SK-N-SH (cell line): ENCODE data around the gene NOP53. TPM values are rescaled to one million over a fixed set of nuclear protein-coding genes. Genes with fewer than 3 reads are reported as not detected.

Experiments
- CTCF ChIA-PET: fragments of 300-600, 350-600 bp; formaldehyde crosslinking; extraction: SDS; loops from one replicate; lab custom pipeline; 2021; lab: Yijun Ruan, JAX
- POLR2A ChIA-PET: fragments of 350-600 bp; sonication (Branson Sonifier 250); formaldehyde crosslinking; extraction: SDS; loops from one replicate; lab custom pipeline; 2020; ENCODE audit warnings: antibody characterized with exemption, inconsistent platforms; lab: Yijun Ruan, JAX
- DNase-seq: peaks from one replicate; pipeline ENCODE4 v3.0.0; 2012
- H2AFZ ChIP-seq: fragments of 200-600 bp; sonication (generic); 2 replicates; pipeline ENCODE4 v1.8.1; 2016; ENCODE audit warnings: antibody characterized with exemption, mild to moderate bottlenecking, low read depth
- H3F3A ChIP-seq: fragments of 200-600 bp; sonication (generic); replicated peaks from 2 replicates; pipeline ENCODE3; 2016; ENCODE audit warnings: antibody characterized with exemption, mild to moderate bottlenecking; ENCODE audit not compliant: insufficient read depth
- H3K27ac ChIP-seq, 2 experiments: fragments of 200-500 bp in 1 of 2; fragments of 200-600 bp in 1 of 2; sonication (Bioruptor generic) in 1 of 2; sonication (generic), shearing (Covaris generic) in 1 of 2; 2 replicates each; pipeline versions ENCODE4 v1.5.1 to v1.6.1; 2014 to 2016; ENCODE audit warnings: low read depth in 2 of 2, inconsistent platforms in 1 of 2, low read length in 1 of 2, mild to moderate bottlenecking in 1 of 2, mixed read lengths in 1 of 2
- H3K27me3 ChIP-seq: fragments of 200-600 bp; sonication (generic), shearing (Covaris generic); 2 replicates; pipeline ENCODE4 v1.6.1; 2016; ENCODE audit warnings: mixed run types; ENCODE audit not compliant: insufficient read depth
- H3K36me3 ChIP-seq, 2 experiments: fragments of 200-500 bp in 1 of 2; fragments of 200-600 bp in 1 of 2; sonication (Bioruptor generic) in 1 of 2; sonication (generic) in 1 of 2; replicated peaks in 1 of 2; 2 replicates each; pipeline versions ENCODE3 to v1.5.1; 2014 to 2016; ENCODE audit warnings: low read length in 1 of 2, mild to moderate bottlenecking in 1 of 2; ENCODE audit not compliant: insufficient read depth in 2 of 2, control insufficient read depth in 1 of 2
- H3K4me1 ChIP-seq, 2 experiments: fragments of 200-500 bp in 1 of 2; fragments of 200-600 bp in 1 of 2; sonication (Bioruptor generic) in 1 of 2; sonication (generic), shearing (Covaris generic) in 1 of 2; 2 replicates each; pipeline versions ENCODE4 v1.5.1 to v1.6.1; 2014 to 2016; ENCODE audit warnings: low read depth in 1 of 2, low read length in 1 of 2, mixed run types in 1 of 2; ENCODE audit not compliant: insufficient read depth in 2 of 2, control insufficient read depth in 1 of 2
- H3K4me2 ChIP-seq: fragments of 200-600 bp; sonication (generic), shearing (Covaris generic); 2 replicates; pipeline ENCODE4 v1.6.1; 2017; ENCODE audit warnings: mixed run types
- H3K4me3 ChIP-seq, 2 experiments: fragments of 200-500 bp in 1 of 2; fragments of 200-600 bp in 1 of 2; sonication (Bioruptor generic) in 1 of 2; sonication (generic), shearing (Covaris generic) in 1 of 2; 2 replicates each; pipeline versions ENCODE4 v1.5.1 to v1.8.1; 2014 to 2016; ENCODE audit warnings: low read depth in 2 of 2, inconsistent platforms in 1 of 2, low read length in 1 of 2, mild to moderate bottlenecking in 1 of 2, mixed read lengths in 1 of 2, moderate library complexity in 1 of 2
- H3K79me2 ChIP-seq: fragments of 200-600 bp; sonication (generic); 2 replicates; pipeline ENCODE4 v1.8.1; 2017; ENCODE audit warnings: mild to moderate bottlenecking; ENCODE audit not compliant: insufficient read depth
- H3K9ac ChIP-seq: fragments of 200-600 bp; sonication (generic); 2 replicates; pipeline ENCODE4 v1.6.1; 2017; ENCODE audit warnings: mixed run types
- H3K9me2 ChIP-seq: fragments of 200-600 bp; sonication (generic); 2 replicates; pipeline ENCODE4 v1.6.1; 2017; ENCODE audit warnings: mixed run types
- H3K9me3 ChIP-seq: fragments of 200-600 bp; sonication (generic); 2 replicates; pipeline ENCODE4 v1.6.1; 2017; ENCODE audit warnings: mixed run types, mild to moderate bottlenecking, moderate library complexity
- H4K20me1 ChIP-seq: fragments of 200-600 bp; sonication (generic); 2 replicates; pipeline ENCODE4 v1.6.1; 2017; ENCODE audit warnings: mild to moderate bottlenecking, mixed run types; ENCODE audit not compliant: insufficient read depth
- CHD2 ChIP-seq: fragments of 150-350 bp; IDR thresholded peaks from 2 replicates; pipeline ENCODE4 v1.6.1; 2018; ENCODE audit warnings: low read length; ENCODE audit not compliant: partially characterized antibody
- ELF1 ChIP-seq: IDR thresholded peaks from 2 replicates; pipeline ENCODE4 v1.4.0; 2012
- EP300 ChIP-seq, 2 experiments: IDR thresholded peaks; 2 replicates each; pipeline versions ENCODE4 v1.4.0 to v1.6.1; 2012; ENCODE audit warnings: borderline replicate concordance in 1 of 2, low read depth in 1 of 2, low read length in 1 of 2
- EZH2phosphoT487 ChIP-seq: fragments of 200-600 bp; sonication (generic); IDR thresholded peaks from 2 replicates; pipeline ENCODE4 v1.6.1; 2017; ENCODE audit warnings: low read depth, mixed run types, mild to moderate bottlenecking, antibody characterized with exemption, moderate library complexity, borderline replicate concordance
- FOSL2 ChIP-seq: IDR thresholded peaks from 2 replicates; pipeline ENCODE4 v1.4.0; 2012; ENCODE audit warnings: low read depth, mild to moderate bottlenecking, moderate library complexity, borderline replicate concordance
- FOXJ3 ChIP-seq: sonication (generic); formaldehyde crosslinking; IDR thresholded peaks from 2 replicates; pipeline ENCODE4 v1.5.1; 2020; ENCODE audit warnings: mild to moderate bottlenecking, missing genetic modification reagents
- JUND ChIP-seq: IDR thresholded peaks from 2 replicates; pipeline ENCODE4 v1.4.0; 2012
- NFIC ChIP-seq: IDR thresholded peaks from 2 replicates; pipeline ENCODE4 v1.4.0; 2012; ENCODE audit warnings: borderline replicate concordance
- NRF1 ChIP-seq: IDR thresholded peaks from 2 replicates; pipeline ENCODE4 v1.6.1; 2012; ENCODE audit warnings: low read depth, mild to moderate bottlenecking, low read length
- PBX3 ChIP-seq: IDR thresholded peaks from 2 replicates; pipeline ENCODE4; 2012
- REST ChIP-seq: IDR thresholded peaks from 2 replicates; pipeline ENCODE4 v1.6.1; 2012; ENCODE audit warnings: mild to moderate bottlenecking, low read depth, low read length, moderate library complexity
- RXRA ChIP-seq: IDR thresholded peaks from 2 replicates; pipeline ENCODE4 v1.4.0; 2012; ENCODE audit warnings: low read depth, mild to moderate bottlenecking, borderline replicate concordance
- SIN3A ChIP-seq: IDR thresholded peaks from 2 replicates; pipeline ENCODE4 v1.6.1; 2012; ENCODE audit warnings: low read depth, mild to moderate bottlenecking, low read length, moderate library complexity, borderline replicate concordance
- SMC3 ChIP-seq: IDR thresholded peaks from 2 replicates; pipeline ENCODE4 v1.6.1; 2012; ENCODE audit warnings: low read depth, low read length, improper control_type of control experiment
- TAF1 ChIP-seq: IDR thresholded peaks from 2 replicates; pipeline ENCODE4 v1.6.1; 2012; ENCODE audit warnings: low read depth, mild to moderate bottlenecking, low read length, moderate library complexity, borderline replicate concordance
- TEAD4 ChIP-seq: IDR thresholded peaks from 2 replicates; pipeline ENCODE4 v1.4.0; 2012; ENCODE audit warnings: mild to moderate bottlenecking, borderline replicate concordance; ENCODE audit not compliant: insufficient read depth
- USF1 ChIP-seq: IDR thresholded peaks from 2 replicates; pipeline ENCODE4 v1.4.0; 2012; ENCODE audit warnings: low read depth, borderline replicate concordance
- YY1 ChIP-seq: IDR thresholded peaks from 2 replicates; pipeline ENCODE4 v1.4.0; 2012; ENCODE audit warnings: low read depth, mild to moderate bottlenecking
- WGBS: methylation state at CpG from one replicate; pipeline ENCODE4 v1.1.6; 2017; ENCODE audit warnings: low lambda C conversion rate; 5-methylcytosine and 5-hydroxymethylcytosine counted together
- polyA plus RNA-seq, 3 experiments: library from polyadenylated mRNA; depleted of rRNA; stranded (reverse); fragments of >200 nt; gene quantifications; 2 replicates each; pipeline ENCODE4 v1.2.3, GENCODE V29; 2012
- TF ChIP-seq, protein P1 (sequence below): fragments of 200-600 bp; sonication (generic); IDR thresholded peaks from 2 replicates; pipeline ENCODE4 v1.6.1; 2017; ENCODE audit warnings: antibody characterized with exemption, mild to moderate bottlenecking, moderate library complexity
- TF ChIP-seq, protein P2 (sequence below): IDR thresholded peaks from 2 replicates; pipeline ENCODE4 v1.4.0; 2012; ENCODE audit warnings: low read depth, borderline replicate concordance

The NOP53 gene
- polyA plus RNA-seq, 1 of the 3 experiments (the other 2 are of a cell fraction) = 275 TPM

DNA sequence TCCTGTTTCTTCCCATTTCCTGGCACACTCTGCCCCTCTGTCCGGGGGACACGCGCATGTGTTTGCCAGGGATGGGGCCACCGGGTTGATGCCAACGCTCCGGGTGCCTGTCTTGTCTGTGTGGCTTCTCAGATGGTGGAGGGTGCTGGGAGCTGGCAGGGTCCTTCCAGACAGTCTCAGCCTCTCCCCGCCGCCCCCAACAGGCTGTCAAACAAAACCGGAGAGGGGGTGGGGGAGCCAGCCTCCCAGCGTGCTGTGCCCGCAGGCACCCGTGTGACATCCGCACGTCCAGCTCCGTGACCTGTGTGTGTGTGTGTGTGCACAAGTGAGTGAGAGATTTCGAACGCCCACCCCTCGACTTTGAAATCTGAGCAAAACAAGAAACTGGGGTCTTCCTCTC, 42.7 kb upstream of the NOP53 start:
- Histone ChIP-seq H3F3A (peaks cover 10% of the 10 kb centered on the region), H3K9ac (no peak overlapping the region), H2AFZ (no peak overlapping the region), H4K20me1 (0 out of 2 replicates have a peak, but pooled peaks cover 6% of the 10 kb centered on the region), H3K4me3 (no peak overlapping the region), H3K27ac (no peak overlapping the region), H3K4me1 (no peaks in the 10 kb centered on the region; a peak in 1 of 4 replicates), H3K4me2 (no peak overlapping the region), H3K9me2 (no peaks in the 10 kb centered on the region), H3K36me3 (peaks cover 16 to 22% of the 10 kb centered on the region in 2 experiments), H3K27me3 (no peaks in the 10 kb centered on the region), H3K79me2 (no peaks in the 10 kb centered on the region), H3K9me3 (no peaks in the 10 kb centered on the region)
- POLR2A ChIA-PET = interaction anchor here (0.6 kb wide), 1 partner anchor 273 kb away, joined by 3 read pairs; no protein-coding TSS in a partner anchor
- CTCF ChIA-PET = interaction anchor here (1.0 to 23.1 kb wide), 5 partner anchors 12 to 266 kb away, joined by 3 to 475 read pairs (median 12); partner anchors contain the start of genes EHD2 and NOP53
- no peak for DNase-seq
- WGBS = 89% methylated on average over 9 of the region's 18 CpGs
- TF ChIP-seq SMC3 (no peak), EZH2phosphoT487 (no peak), USF1 (no peak), RXRA (no peak), NFIC (no peak), PBX3 (no peak), JUND (no peak), ELF1 (no peak), TAF1 (no peak), SIN3A (no peak), EP300 (IDR thresholded peaks at IDR 0.05; ENCODE audit: borderline replicate concordance in 1 of 2, low read depth in 1 of 2, low read length in 1 of 2) (no peak), FOSL2 (no peak), REST (no peak), FOXJ3 (CRISPR knock-in tag) (no peak), CHD2 (no peak), YY1 (no peak), NRF1 (no peak), TEAD4 (no peak)
- TF ChIP-seq, protein P1, sequence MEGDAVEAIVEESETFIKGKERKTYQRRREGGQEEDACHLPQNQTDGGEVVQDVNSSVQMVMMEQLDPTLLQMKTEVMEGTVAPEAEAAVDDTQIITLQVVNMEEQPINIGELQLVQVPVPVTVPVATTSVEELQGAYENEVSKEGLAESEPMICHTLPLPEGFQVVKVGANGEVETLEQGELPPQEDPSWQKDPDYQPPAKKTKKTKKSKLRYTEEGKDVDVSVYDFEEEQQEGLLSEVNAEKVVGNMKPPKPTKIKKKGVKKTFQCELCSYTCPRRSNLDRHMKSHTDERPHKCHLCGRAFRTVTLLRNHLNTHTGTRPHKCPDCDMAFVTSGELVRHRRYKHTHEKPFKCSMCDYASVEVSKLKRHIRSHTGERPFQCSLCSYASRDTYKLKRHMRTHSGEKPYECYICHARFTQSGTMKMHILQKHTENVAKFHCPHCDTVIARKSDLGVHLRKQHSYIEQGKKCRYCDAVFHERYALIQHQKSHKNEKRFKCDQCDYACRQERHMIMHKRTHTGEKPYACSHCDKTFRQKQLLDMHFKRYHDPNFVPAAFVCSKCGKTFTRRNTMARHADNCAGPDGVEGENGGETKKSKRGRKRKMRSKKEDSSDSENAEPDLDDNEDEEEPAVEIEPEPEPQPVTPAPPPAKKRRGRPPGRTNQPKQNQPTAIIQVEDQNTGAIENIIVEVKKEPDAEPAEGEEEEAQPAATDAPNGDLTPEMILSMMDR = no peak
- TF ChIP-seq, protein P2, sequence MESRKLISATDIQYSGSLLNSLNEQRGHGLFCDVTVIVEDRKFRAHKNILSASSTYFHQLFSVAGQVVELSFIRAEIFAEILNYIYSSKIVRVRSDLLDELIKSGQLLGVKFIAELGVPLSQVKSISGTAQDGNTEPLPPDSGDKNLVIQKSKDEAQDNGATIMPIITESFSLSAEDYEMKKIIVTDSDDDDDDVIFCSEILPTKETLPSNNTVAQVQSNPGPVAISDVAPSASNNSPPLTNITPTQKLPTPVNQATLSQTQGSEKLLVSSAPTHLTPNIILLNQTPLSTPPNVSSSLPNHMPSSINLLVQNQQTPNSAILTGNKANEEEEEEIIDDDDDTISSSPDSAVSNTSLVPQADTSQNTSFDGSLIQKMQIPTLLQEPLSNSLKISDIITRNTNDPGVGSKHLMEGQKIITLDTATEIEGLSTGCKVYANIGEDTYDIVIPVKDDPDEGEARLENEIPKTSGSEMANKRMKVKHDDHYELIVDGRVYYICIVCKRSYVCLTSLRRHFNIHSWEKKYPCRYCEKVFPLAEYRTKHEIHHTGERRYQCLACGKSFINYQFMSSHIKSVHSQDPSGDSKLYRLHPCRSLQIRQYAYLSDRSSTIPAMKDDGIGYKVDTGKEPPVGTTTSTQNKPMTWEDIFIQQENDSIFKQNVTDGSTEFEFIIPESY = no peak
